H1 (cell line): ENCODE results near the gene EN2. TPM values are rescaled to one million over a fixed set of nuclear protein-coding genes. Genes with fewer than 3 reads are reported as not detected.
"Not testable (repeated sequence)": the region's sequence is repeated elsewhere in the genome, so short reads cannot be mapped to it uniquely, and the experiment has no call there.

ENCODE experiments used
- CTCF ChIA-PET: fragments of 300-600 bp; sonication (Branson Sonifier 250); formaldehyde crosslinking; loops from one replicate; lab custom pipeline; 2021; ENCODE audit not compliant: partially characterized antibody; lab: Charles Lee
- POLR2A ChIA-PET: fragments of 300-600 bp; sonication (Branson Sonifier 250); formaldehyde crosslinking; loops from one replicate; lab custom pipeline; 2021; ENCODE audit warnings: inconsistent platforms; ENCODE audit not compliant: partially characterized antibody; lab: Charles Lee
- DNase-seq, 2 experiments: peaks; one replicate each; pipeline versions ENCODE4 v3.0.0 to v3.0.0-alpha.2; 2010 to 2022; ENCODE audit warnings: low spot score in 2 of 2, low read depth in 1 of 2, mixed read lengths in 1 of 2
- FAIRE-seq: peaks from 2 replicates; lab custom pipeline; 2011; peaks lifted over from hg19 to GRCh38; lab: Jason Lieb, UNC
- H2AFZ ChIP-seq: 2 replicates; pipeline ENCODE4 v1.8.1; 2012; ENCODE audit warnings: low read length, inconsistent platforms
- H2AK5ac ChIP-seq: 2 replicates; pipeline ENCODE4 v1.6.1; 2013; ENCODE audit warnings: low read depth, low read length
- H2BK120ac ChIP-seq: replicated peaks from 2 replicates; pipeline ENCODE3; 2013; ENCODE audit warnings: low read depth, low read length, inconsistent platforms
- H2BK12ac ChIP-seq: 2 replicates; pipeline ENCODE4 v1.6.1; 2013; ENCODE audit warnings: low read depth, low read length
- H2BK15ac ChIP-seq: 2 replicates; pipeline ENCODE4 v1.6.1; 2013; ENCODE audit warnings: low read length
- H2BK20ac ChIP-seq: 2 replicates; pipeline ENCODE4 v1.6.1; 2013; ENCODE audit warnings: low read length
- H2BK5ac ChIP-seq: 2 replicates; pipeline ENCODE4 v1.6.1; 2013; ENCODE audit warnings: low read depth, low read length
- H3K14ac ChIP-seq: 2 replicates; pipeline ENCODE4 v1.6.1; 2013; ENCODE audit warnings: inconsistent platforms; ENCODE audit not compliant: insufficient read length
- H3K18ac ChIP-seq: 2 replicates; pipeline ENCODE4 v1.6.1; 2013; ENCODE audit warnings: low read length; ENCODE audit errors: extremely low read depth
- H3K23ac ChIP-seq: 2 replicates; pipeline ENCODE4 v1.6.1; 2013; ENCODE audit warnings: inconsistent platforms; ENCODE audit not compliant: insufficient read length
- H3K23me2 ChIP-seq: 2 replicates; pipeline ENCODE4 v1.6.1; 2013; ENCODE audit warnings: low read depth, low read length
- H3K27ac ChIP-seq: 2 replicates; pipeline ENCODE4 v1.6.1; 2011; ENCODE audit warnings: low read depth, low read length, inconsistent platforms
- H3K27me3 ChIP-seq, 4 experiments: replicated peaks in 1 of 4; 1 replicate in 1 of 4; 2 replicates in 3 of 4; pipeline versions ENCODE4 v1.6.1 to v1.8.1; 2011 to 2013; ENCODE audit warnings: low read length in 3 of 4, mild to moderate bottlenecking in 3 of 4, inconsistent platforms in 2 of 4, mixed read lengths in 2 of 4, moderate library complexity in 1 of 4; ENCODE audit not compliant: control insufficient read depth in 3 of 4, insufficient read depth in 3 of 4; ENCODE audit errors: extremely low read depth in 1 of 4
- H3K36me3 ChIP-seq, 4 experiments: 2 replicates each; pipeline versions ENCODE4 v1.6.1 to v1.8.1; 2011 to 2013; ENCODE audit warnings: mild to moderate bottlenecking in 4 of 4, low read length in 3 of 4, moderate library complexity in 2 of 4, control low read depth in 1 of 4, inconsistent platforms in 1 of 4; ENCODE audit not compliant: insufficient read depth in 4 of 4, control insufficient read depth in 2 of 4
- H3K4ac ChIP-seq: replicated peaks from 2 replicates; pipeline ENCODE3; 2013; ENCODE audit warnings: low read length, low read depth, mixed read lengths, inconsistent platforms; ENCODE audit not compliant: insufficient read length
- H3K4me1 ChIP-seq, 4 experiments: replicated peaks in 1 of 4; 1 replicate in 1 of 4; 2 replicates in 3 of 4; pipeline versions ENCODE4 v1.6.1 to v1.8.1; 2011 to 2013; ENCODE audit warnings: low read length in 3 of 4, inconsistent platforms in 2 of 4, mixed read lengths in 1 of 4; ENCODE audit not compliant: insufficient read depth in 4 of 4, control insufficient read depth in 3 of 4
- H3K4me2 ChIP-seq, 2 experiments: 2 replicates each; pipeline versions ENCODE4 v1.6.1 to v1.8.1; 2011 to 2013; ENCODE audit warnings: low read depth in 2 of 2, low read length in 2 of 2, control low read depth in 1 of 2, inconsistent platforms in 1 of 2, mild to moderate bottlenecking in 1 of 2; ENCODE audit not compliant: insufficient read depth in 1 of 2
- H3K4me3 ChIP-seq, 4 experiments: fragments of 200-600, 300-600 bp in 1 of 4; sonication (generic), shearing (Covaris generic), sonication (Bioruptor Twin) in 1 of 4; 2 replicates each; pipeline versions ENCODE4 v1.5.1 to v1.8.1; 2011 to 2016; ENCODE audit warnings: low read length in 4 of 4, low read depth in 3 of 4, control low read depth in 2 of 4, inconsistent platforms in 2 of 4, mild to moderate bottlenecking in 2 of 4, mixed read lengths in 1 of 4, moderate library complexity in 1 of 4; ENCODE audit not compliant: insufficient read depth in 2 of 4; ENCODE audit errors: extremely low read depth in 1 of 4
- H3K56ac ChIP-seq: replicated peaks from 2 replicates; pipeline ENCODE3; 2013; ENCODE audit warnings: low read depth, mild to moderate bottlenecking, mixed read lengths, low read length, inconsistent platforms; ENCODE audit not compliant: insufficient read length
- H3K79me1 ChIP-seq: 2 replicates; pipeline ENCODE4 v1.6.1; 2013; ENCODE audit warnings: low read depth, low read length, control low read depth
- H3K79me2 ChIP-seq, 2 experiments: 2 replicates each; pipeline versions ENCODE4 v1.6.1 to v1.8.1; 2012 to 2013; ENCODE audit warnings: low read length in 2 of 2, mild to moderate bottlenecking in 2 of 2, inconsistent platforms in 1 of 2; ENCODE audit not compliant: insufficient read depth in 2 of 2, control insufficient read depth in 1 of 2
- H3K9ac ChIP-seq, 4 experiments: replicated peaks in 1 of 4; 1 replicate in 1 of 4; 2 replicates in 3 of 4; pipeline versions ENCODE4 v1.6.1 to v1.8.1; 2011 to 2013; ENCODE audit warnings: low read depth in 3 of 4, low read length in 3 of 4, control low read depth in 2 of 4, mild to moderate bottlenecking in 2 of 4, moderate library complexity in 2 of 4, inconsistent platforms in 1 of 4; ENCODE audit errors: extremely low read depth in 1 of 4
- H3K9me3 ChIP-seq, 2 experiments: 2 replicates each; pipeline versions ENCODE4 v1.6.1 to v1.8.1; 2012 to 2013; ENCODE audit warnings: mild to moderate bottlenecking in 2 of 2, moderate library complexity in 2 of 2, control low read depth in 1 of 2, inconsistent platforms in 1 of 2, low read depth in 1 of 2, low read length in 1 of 2, mixed read lengths in 1 of 2; ENCODE audit not compliant: insufficient read depth in 2 of 2
- H4K20me1 ChIP-seq, 2 experiments: replicated peaks in 1 of 2; 2 replicates each; pipeline versions ENCODE3 to v1.8.1; 2011 to 2013; ENCODE audit warnings: inconsistent platforms in 2 of 2, low read length in 2 of 2, mild to moderate bottlenecking in 1 of 2; ENCODE audit not compliant: insufficient read depth in 2 of 2, control insufficient read depth in 1 of 2
- H4K5ac ChIP-seq: 2 replicates; pipeline ENCODE4 v1.6.1; 2013; ENCODE audit warnings: low read length, low read depth, mixed read lengths, inconsistent platforms; ENCODE audit not compliant: insufficient read length
- H4K8ac ChIP-seq: 2 replicates; pipeline ENCODE4 v1.8.0; 2013; ENCODE audit warnings: mild to moderate bottlenecking, moderate library complexity, low read length, inconsistent platforms; ENCODE audit not compliant: insufficient read depth; ENCODE audit errors: extremely low read depth
- H4K91ac ChIP-seq: replicated peaks from 2 replicates; pipeline ENCODE3; 2013; ENCODE audit warnings: low read length, mixed read lengths, inconsistent platforms; ENCODE audit not compliant: insufficient read length
- EZH2 ChIP-seq: fragments of 200-600 bp; sonication (generic); IDR thresholded peaks from 2 replicates; pipeline ENCODE4 v1.7.1; 2012; ENCODE audit warnings: low read depth, mild to moderate bottlenecking, moderate library complexity, low read length, inconsistent platforms; ENCODE audit not compliant: severe bottlenecking
- WGBS, 2 experiments: shearing (Covaris generic) in 1 of 2; methylation state at CpG; one replicate each; pipeline versions ENCODE4 v1.1.6 to v1.1.7; 2013 to 2015; ENCODE audit warnings: low lambda C conversion rate in 2 of 2, mixed read lengths in 2 of 2, inconsistent platforms in 1 of 2, low coverage in 1 of 2, missing lambda C conversion rate in 1 of 2; ENCODE audit not compliant: insufficient replicate concordance in 2 of 2, insufficient coverage in 1 of 2, insufficient read length in 1 of 2; ENCODE audit errors: extremely low coverage in 1 of 2, missing lambda C conversion rate in 1 of 2; 5-methylcytosine and 5-hydroxymethylcytosine counted together
- polyA plus RNA-seq, 7 experiments: library from polyadenylated mRNA; depleted of rRNA in 3 of 7; stranded (reverse) in 5 of 7; unstranded in 2 of 7; fragments of >200 nt in 5 of 7; fragments of 200-250 nt in 2 of 7; gene quantifications; 1 replicate in 5 of 7; 2 replicates in 1 of 7; 4 replicates in 1 of 7; pipeline versions ENCODE4 v1.2.1 to v1.2.3, GENCODE V29; 2011 to 2013; ENCODE audit warnings: missing spikeins in 2 of 7, mixed read lengths in 2 of 7
- total RNA-seq: library from RNA; stranded (reverse); fragmentation: NEBNext Ultra II Directional; extraction: Animal tissue kit (Norgen Biotek cat#: 25700); gene quantifications from 2 replicates; pipeline ENCODE4 v1.2.1, GENCODE V29; 2021

The EN2 gene
- total and polyA plus RNA-seq, 2 of the 8 experiments (the other 6 are each of a cell fraction or from before 2014, with no cell fraction given), result not detected

DNA sequence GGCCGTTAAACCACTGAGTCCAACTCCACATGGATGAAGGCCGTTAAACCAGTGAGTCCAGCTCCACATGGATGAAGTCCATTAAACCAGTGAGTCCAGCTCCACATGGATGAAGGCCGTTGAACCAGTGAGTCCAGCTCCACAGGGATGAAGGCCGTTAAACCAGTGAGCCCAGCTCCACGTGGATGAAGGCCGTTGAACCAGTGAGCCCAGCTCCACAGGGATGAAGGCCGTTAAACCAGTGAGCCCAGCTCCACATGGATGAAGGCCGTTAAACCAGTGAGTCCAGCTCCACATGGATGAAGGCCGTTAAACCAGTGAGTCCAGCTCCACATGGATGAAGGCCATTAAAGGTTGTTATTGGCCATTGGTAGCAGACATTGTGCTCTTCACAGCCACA lies 12.3 kb upstream of the EN2 start:
- FAIRE-seq, H3K79me2 ChIP-seq, H3K56ac ChIP-seq, H4K5ac ChIP-seq, H3K36me3 ChIP-seq, H2BK5ac ChIP-seq, H4K8ac ChIP-seq, H3K4ac ChIP-seq, DNase-seq, H3K79me1 ChIP-seq, H2BK120ac ChIP-seq, H3K9ac ChIP-seq, H3K14ac ChIP-seq, H2BK20ac ChIP-seq, H2BK12ac ChIP-seq, H2AFZ ChIP-seq, H3K23me2 ChIP-seq, H3K23ac ChIP-seq, H2AK5ac ChIP-seq, H2BK15ac ChIP-seq, H3K4me3 ChIP-seq, POLR2A ChIA-PET, H3K9me3 ChIP-seq, H3K18ac ChIP-seq, H3K4me2 ChIP-seq, H4K91ac ChIP-seq, H3K27ac ChIP-seq: not testable (repeated sequence)
- Histone ChIP-seq H4K20me1 (peaks cover 9 to 15% of the 10 kb centered on the region in 2 experiments), H3K27me3 (peaks cover 41 to 63% (median 60%) of the 10 kb centered on the region in 4 experiments), H3K4me1 (peaks cover 0 to 17% (median 12%) of the 10 kb centered on the region in 4 experiments; a peak in 6 of 7 replicates)
- TF ChIP-seq EZH2, result peak; percentile 27
- 74% methylated on average over 8 of the region's 9 CpGs; no CpG with 5 or more reads in 1 of the 2 experiments for WGBS, 2 experiments
- CTCF ChIA-PET, result interaction anchor here (0.6 to 1.6 kb wide), 7 partner anchors 11 to 85 kb away, joined by 3 to 10 read pairs (median 3); no protein-coding TSS in a partner anchor
